Measurements from ENCODE around the gene SMYD3. TPM values are rescaled to one million over a fixed set of nuclear protein-coding genes. Genes with fewer than 3 reads are reported as not detected.

Gene SMYD3
- total and polyA plus RNA-seq, 2 donors (not counting 3 experiments of a cell fraction or from before 2014, with no cell fraction given), result 16.0 to 32.1 TPM

GRCh38 chr1:246350745-246351144, 156.3 kb downstream of the SMYD3 start:
- Histone ChIP-seq H3K4me1 (ENCODE audit: control insufficient read depth, extremely low read depth, insufficient read depth, low read length) (peaks cover 8% of the 10 kb centered on the region), H3K27me3 (ENCODE audit: control insufficient read depth in 2 of 2, insufficient read depth in 2 of 2, low read length in 2 of 2) (no peaks in the 10 kb centered on the region), H3K9ac (replicated peaks; ENCODE audit: extremely low read depth, insufficient read depth, low read length) (no peak overlapping the region), H3K36me3 (ENCODE audit: control insufficient read depth in 2 of 2, extremely low read depth in 1 of 2, insufficient read depth in 2 of 2, low read length in 2 of 2) (no peaks in the 10 kb centered on the region), H3K9me1 (replicated peaks; ENCODE audit: control insufficient read depth, extremely low read depth, insufficient read depth, low read length) (no peaks in the 10 kb centered on the region), H3K4me3 (replicated peaks in 1 of 3; ENCODE audit: insufficient read depth in 1 of 3, low read depth in 1 of 3, low read length in 3 of 3) (no peak overlapping the region), H3K79me2 (ENCODE audit: control insufficient read depth, insufficient read depth, low read length) (peaks cover 2% of the 10 kb centered on the region), H3K9me3 (replicated peaks; ENCODE audit: control insufficient read depth, insufficient read depth, low read length) (no peaks in the 10 kb centered on the region), H4K20me1 (replicated peaks; ENCODE audit: control insufficient read depth, extremely low read depth, insufficient read depth, low read length) (no peaks in the 10 kb centered on the region), H2AFZ (ENCODE audit: low read depth, low read length) (no peak overlapping the region), H3K4me2 (ENCODE audit: insufficient read depth, low read length) (no peak overlapping the region), H3K27ac (ENCODE audit: insufficient read depth, low read depth, low read length) (no peak overlapping the region)
- POLR2A ChIA-PET, result no interaction called here
- FAIRE-seq (no peak), DNase-seq (ENCODE audit: low read depth, low spot score) (no peak)
- BruUV-seq (replicated peaks), result no TSS peak
- TF ChIP-seq POLR2A (IDR thresholded peaks at IDR 0.05; ENCODE audit: low read depth, low read length) (no peak), POLR2AphosphoS5 (IDR thresholded peaks at IDR 0.05; ENCODE audit: insufficient read depth, low read depth, low read length) (no peak), EZH2 (IDR thresholded peaks at IDR 0.05; ENCODE audit: borderline replicate concordance, low read depth, low read length, severe bottlenecking) (no peak), JUN (IDR thresholded peaks at IDR 0.05; ENCODE audit: borderline replicate concordance, insufficient read depth, insufficient read length, low read depth) (no peak), CTCF (IDR thresholded peaks at IDR 0.05; ENCODE audit: extremely low read depth in 1 of 2, insufficient read depth in 1 of 2, low read depth in 1 of 2, low read length in 2 of 2) (no peak), MYC (IDR thresholded peaks at IDR 0.05; ENCODE audit: low read depth, low read length) (no peak), GATA2 (IDR thresholded peaks at IDR 0.05; ENCODE audit: insufficient read depth, insufficient read length, low read depth, low read length) (no peak), MAX (IDR thresholded peaks at IDR 0.05; ENCODE audit: insufficient read depth, insufficient read length) (no peak), FOS (IDR thresholded peaks at IDR 0.05; ENCODE audit: borderline replicate concordance, insufficient read depth, low read length) (no peak)
- dilution Hi-C loops (cut with MboI; ENCODE audit: extremely low pct_ligation_motif_present, low sequenced_read_pairs), result no loop called here
- intact Hi-C loops (cut with micrococcal nuclease), result no loop called here
- CTCF ChIA-PET, result interaction anchor here (1.3 kb wide), 1 partner anchor 104 kb away, joined by 3 read pairs; no protein-coding TSS in a partner anchor
